GM12878 (cell line): Measurements from ENCODE around the gene AMOTL1.

ENCODE experiments used
- EZH2 ChIP-seq: IDR thresholded peaks from 2 replicates; pipeline ENCODE4 v1.6.1; 2012; ENCODE audit warnings: low read depth, mild to moderate bottlenecking, control low read depth, inconsistent platforms, low read length, borderline replicate concordance; ENCODE audit not compliant: control insufficient read depth
- ZNF274 ChIP-seq: IDR thresholded peaks from one replicate; pipeline ENCODE4 v1.8.0; 2011; ENCODE audit not compliant: insufficient read length, insufficient read depth

GRCh38 chr11:94771951-94772350, 3.8 kb downstream of the AMOTL1 start:
- TF ChIP-seq EZH2, result no peak
- TF ChIP-seq ZNF274, result no peak
